ENCODE results near the gene MRLN.

- TF ChIP-seq CTCF (IDR thresholded peaks at IDR 0.05): no peak
- no peak for TF ChIP-seq POLR2A (IDR thresholded peaks at IDR 0.05)
Observed at GRCh38 chr10:59792812-59793211, 39.6 kb upstream of the MRLN start.

Measured in adrenal gland (tissue), 5 donors.